Tibial nerve (tissue), 3 donors: Measurements from ENCODE around the gene APLN.

Experiments used
- CTCF ChIP-seq, 5 experiments: fragments of 200-600 bp in 3 of 5; fragments of 450-650 bp in 2 of 5; sonication (generic) in 3 of 5; IDR thresholded peaks; one replicate each; pipeline ENCODE4 v1.5.1; 2016 to 2019; ENCODE audit warnings: antibody characterized with exemption in 5 of 5, mild to moderate bottlenecking in 3 of 5, moderate library complexity in 2 of 5
- POLR2A ChIP-seq, 2 donors: fragments of 450-650 bp; IDR thresholded peaks; one replicate each; pipeline ENCODE4 v1.6.1; 2017; ENCODE audit warnings: antibody characterized with exemption in 2 of 2, mild to moderate bottlenecking in 2 of 2, moderate library complexity in 2 of 2

GRCh38 chrX:129688097-129688496 is 33.3 kb upstream of the APLN start:
- no peak for TF ChIP-seq CTCF (IDR thresholded peaks at IDR 0.05)
- no peak for TF ChIP-seq POLR2A (IDR thresholded peaks at IDR 0.05)
